A673 (cell line): Measurements from ENCODE around the gene ARG1.
"Not testable (repeated sequence)": the region's sequence is repeated elsewhere in the genome, so short reads cannot be mapped to it uniquely, and the experiment has no call there.

Experiments used
- CTCF ChIP-seq: fragments of 300-800, 200-600 bp; sonication (generic); conservative IDR thresholded peaks from 2 replicates; pipeline ENCODE4 v1.5.1; 2017; ENCODE audit warnings: low read depth, mild to moderate bottlenecking, antibody characterized with exemption, low read length, moderate library complexity, mixed read lengths
- EZH2 ChIP-seq: fragments of 200-600 bp; sonication (generic); IDR thresholded peaks from 2 replicates; pipeline ENCODE4 v1.6.1; 2017; ENCODE audit warnings: borderline replicate concordance, low read depth, mild to moderate bottlenecking, mixed read lengths, antibody characterized with exemption, low read length; ENCODE audit not compliant: poor library complexity, severe bottlenecking

GRCh38 chr6:131538615-131539014 lies 34.4 kb upstream of the ARG1 start:
- TF ChIP-seq EZH2, CTCF: not testable (repeated sequence)
